Muscle of leg (tissue), 11 donors: ENCODE data around the gene GIMAP8. TPM values are rescaled to one million over a fixed set of nuclear protein-coding genes. Genes with fewer than 3 reads are reported as not detected.
"Not testable (repeated sequence)": the region's sequence is repeated elsewhere in the genome, so short reads cannot be mapped to it uniquely, and the experiment has no call there.

Experiments used
- DNase-seq: peaks from one replicate; pipeline ENCODE4 v3.0.0; 2013
- H3K27ac ChIP-seq: one replicate; pipeline ENCODE4 v1.5.1; 2013; ENCODE audit warnings: mild to moderate bottlenecking, low read length, control low read depth
- H3K27me3 ChIP-seq: one replicate; pipeline ENCODE4 v1.6.1; 2013; ENCODE audit warnings: low read length; ENCODE audit not compliant: control insufficient read depth, insufficient read depth
- H3K36me3 ChIP-seq: one replicate; pipeline ENCODE4 v1.6.1; 2013; ENCODE audit warnings: low read length; ENCODE audit not compliant: control insufficient read depth, insufficient read depth
- H3K4me1 ChIP-seq: one replicate; pipeline ENCODE4 v1.6.1; 2013; ENCODE audit warnings: low read length; ENCODE audit not compliant: control insufficient read depth, insufficient read depth
- H3K4me3 ChIP-seq: one replicate; pipeline ENCODE4 v1.5.1; 2013; ENCODE audit warnings: low read length, control low read depth
- H3K9me3 ChIP-seq: replicated peaks from 2 replicates; pipeline ENCODE4 v1.6.1; 2013; ENCODE audit warnings: low read depth, low read length; ENCODE audit not compliant: control insufficient read depth
- WGBS: methylation state at CpG from one replicate; pipeline ENCODE4 v1.1.5; 2013; ENCODE audit warnings: missing lambda C conversion rate; ENCODE audit not compliant: insufficient coverage; 5-methylcytosine and 5-hydroxymethylcytosine counted together
- polyA plus RNA-seq, 8 donors: library from polyadenylated mRNA; unstranded; fragments of 120-200 nt; gene quantifications; one replicate each; pipeline versions ENCODE4 v1.2.1 to v1.2.3, GENCODE V29; 2013; ENCODE audit warnings: inconsistent platforms in 1 of 8, low replicate concordance in 1 of 8; ENCODE audit not compliant: insufficient read length in 8 of 8, insufficient read depth in 1 of 8
- total RNA-seq: library from RNA; stranded (reverse); fragments of 120-200 nt; gene quantifications from one replicate; pipeline ENCODE4 v1.2.4, GENCODE V29; 2013

Gene GIMAP8
- total and polyA plus RNA-seq, 9 donors, result 4.9 to 7.9 (median 7.0) TPM

DNA sequence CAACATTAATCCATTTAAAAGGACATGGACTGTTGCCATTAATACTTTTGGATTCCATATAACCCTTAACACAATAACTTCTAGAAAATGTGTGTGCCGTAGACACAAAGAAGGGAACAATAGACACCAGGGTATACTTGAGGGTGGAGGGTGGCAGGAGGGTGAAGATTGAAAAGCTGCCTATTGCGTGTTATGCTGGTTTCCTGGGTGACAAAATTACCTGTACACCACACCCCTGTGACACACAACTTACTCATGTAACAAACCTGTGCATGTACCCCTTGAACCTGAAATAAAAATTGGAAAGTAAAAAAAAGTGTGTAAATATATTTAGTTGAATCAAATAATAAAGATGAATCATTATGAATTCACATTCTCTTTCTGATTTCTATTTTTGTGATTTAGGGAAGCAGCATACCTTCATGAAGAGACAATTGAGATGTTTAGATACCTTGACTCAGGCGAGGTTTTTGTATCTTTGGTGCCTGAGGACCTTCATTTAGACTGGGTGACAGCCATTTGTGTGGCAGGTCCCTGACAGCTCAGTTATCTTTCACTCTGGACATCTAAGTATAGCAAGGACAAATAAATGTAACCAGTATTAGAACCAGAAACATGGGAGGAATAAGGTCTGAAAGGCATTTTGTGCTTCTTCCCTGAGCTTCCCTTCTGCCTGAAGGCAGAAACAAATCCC lies 28.7 kb downstream of the GIMAP8 start:
- no peaks in the 10 kb centered on the region for H3K4me1 ChIP-seq

GRCh38 chr7:150481186-150481920 lies 30.9 kb downstream of the GIMAP8 start:
- no peaks in the 10 kb centered on the region for H3K9me3 ChIP-seq
- no peaks in the 10 kb centered on the region for H3K4me1 ChIP-seq
- H3K27me3 ChIP-seq, result no peaks in the 10 kb centered on the region
- no peaks in the 10 kb centered on the region for H3K36me3 ChIP-seq
- 40% methylated on average over 4 of the region's 9 CpGs for WGBS
- peak; percentile 54 for DNase-seq
- H3K4me3 ChIP-seq, result no peak overlapping the region
- peak overlapping the region; percentile 53 for H3K27ac ChIP-seq

More for the DNA sequence above, 28.7 kb downstream of the GIMAP8 start:
- H3K36me3 ChIP-seq, result no peaks in the 10 kb centered on the region
- no peaks in the 10 kb centered on the region for H3K9me3 ChIP-seq
- no peak overlapping the region for H3K4me3 ChIP-seq
- no peak overlapping the region for H3K27ac ChIP-seq
- no peak for DNase-seq
- no peaks in the 10 kb centered on the region for H3K27me3 ChIP-seq
- 80% methylated on average over 1 of the region's 3 CpGs for WGBS

GRCh38 chr7:150481922-150482321 lies 31.5 kb downstream of the GIMAP8 start:
- H3K36me3 ChIP-seq, result no peaks in the 10 kb centered on the region
- no peak overlapping the region for H3K4me3 ChIP-seq
- no peaks in the 10 kb centered on the region for H3K9me3 ChIP-seq
- H3K4me1 ChIP-seq, result no peaks in the 10 kb centered on the region
- DNase-seq, result no peak
- H3K27me3 ChIP-seq, result no peaks in the 10 kb centered on the region
- 76% methylated on average over 3 of the region's 4 CpGs for WGBS
- peak overlapping the region; percentile 15 for H3K27ac ChIP-seq

- H3K27me3 ChIP-seq, H3K4me1 ChIP-seq, H3K9me3 ChIP-seq, H3K4me3 ChIP-seq, H3K36me3 ChIP-seq: not testable (repeated sequence)
- DNase-seq, result peak; percentile 54
- peak overlapping the region; percentile 51 for H3K27ac ChIP-seq
- no CpG with 5 or more reads among the region's 2 CpGs for WGBS
Measured at GRCh38 chr7:150483514-150483913, 33.1 kb downstream of the GIMAP8 start.

DNA sequence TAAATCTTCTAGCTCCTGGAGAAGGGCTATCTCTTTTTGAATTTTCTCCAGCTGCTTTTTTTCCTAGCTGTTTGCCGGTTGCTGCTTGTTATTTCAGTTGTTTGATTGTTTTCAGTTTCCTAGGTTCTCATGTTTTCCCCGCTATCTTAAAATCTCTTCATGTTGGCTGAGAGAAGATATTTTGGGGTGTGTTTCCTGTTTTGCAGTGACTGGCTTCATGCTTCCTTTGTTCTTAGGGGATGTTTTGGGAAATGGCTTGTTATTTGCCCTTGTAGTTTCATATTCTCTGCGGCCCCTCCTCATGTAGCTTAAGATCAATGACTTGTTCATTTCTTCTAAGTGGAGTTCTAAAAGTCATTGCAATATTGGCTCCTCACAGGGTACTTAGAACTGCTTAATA lies 33.6 kb downstream of the GIMAP8 start:
- not testable (repeated sequence) for H3K9me3 ChIP-seq, H3K27me3 ChIP-seq, H3K36me3 ChIP-seq, H3K4me1 ChIP-seq, H3K4me3 ChIP-seq
- peak; percentile 20 for DNase-seq
- H3K27ac ChIP-seq, result peak overlapping the region; percentile 2
- WGBS, result no CpG with 5 or more reads among the region's 3 CpGs

DNA sequence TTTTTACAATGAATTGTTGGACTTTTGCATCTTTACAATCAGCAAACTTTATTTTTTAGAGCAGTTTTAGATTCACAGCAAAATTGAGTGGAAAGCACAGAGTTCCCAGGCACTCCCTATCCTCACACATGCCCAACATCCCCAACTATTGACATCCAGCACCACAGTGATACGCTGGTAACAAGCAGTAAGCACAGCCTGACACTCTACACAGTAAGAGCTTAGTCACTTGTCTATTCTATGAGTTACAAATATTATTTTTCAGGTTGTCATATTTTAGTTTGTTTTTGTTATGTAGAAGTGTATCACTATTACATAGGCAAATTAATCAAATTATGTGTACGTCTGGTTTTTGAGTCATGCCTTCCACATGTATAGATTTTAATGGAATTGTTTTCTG lies 37.2 kb downstream of the GIMAP8 start:
- Histone ChIP-seq H3K4me1 (no peaks in the 10 kb centered on the region), H3K27ac (no peak overlapping the region), H3K27me3 (no peaks in the 10 kb centered on the region), H3K4me3 (no peak overlapping the region), H3K36me3 (no peaks in the 10 kb centered on the region), H3K9me3 (no peaks in the 10 kb centered on the region)
- DNase-seq, result no peak
- no CpG with 5 or more reads among the region's 2 CpGs for WGBS

- H3K36me3 ChIP-seq, result no peaks in the 10 kb centered on the region
- no peak overlapping the region for H3K4me3 ChIP-seq
- no CpG with 5 or more reads among the region's 1 CpG for WGBS
- no peaks in the 10 kb centered on the region for H3K4me1 ChIP-seq
- H3K9me3 ChIP-seq, result no peaks in the 10 kb centered on the region
- no peaks in the 10 kb centered on the region for H3K27me3 ChIP-seq
- no peak overlapping the region for H3K27ac ChIP-seq
- peak; percentile 42 for DNase-seq
Measured at GRCh38 chr7:150489782-150490181, 39.4 kb downstream of the GIMAP8 start.

- H3K27ac ChIP-seq, H3K36me3 ChIP-seq, H3K27me3 ChIP-seq, H3K4me3 ChIP-seq, H3K4me1 ChIP-seq, H3K9me3 ChIP-seq, DNase-seq: not testable (repeated sequence)
- WGBS, result no CpG with 5 or more reads among the region's 3 CpGs
Measured at GRCh38 chr7:150493442-150493841, 43.0 kb downstream of the GIMAP8 start.

DNA sequence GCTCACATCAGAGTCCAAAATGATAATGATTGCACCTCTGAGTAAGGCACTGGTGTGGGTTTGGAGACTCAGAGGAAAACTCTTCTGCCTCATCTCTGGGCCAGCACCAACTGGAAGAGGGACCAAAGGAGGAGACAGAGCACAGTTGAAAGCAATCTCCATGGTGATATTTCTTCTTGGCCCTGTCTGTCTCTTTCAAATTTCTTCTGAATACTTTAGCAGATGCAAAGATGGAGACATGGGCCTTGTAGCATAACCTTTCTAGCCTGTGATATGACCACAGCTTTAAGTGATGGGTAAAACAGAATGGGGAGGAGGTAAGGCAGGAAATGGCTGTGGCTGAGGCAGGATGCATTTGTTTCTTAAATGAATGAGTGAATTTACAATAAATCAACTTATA lies 52.1 kb downstream of the GIMAP8 start:
- no peak overlapping the region for H3K4me3 ChIP-seq
- H3K27ac ChIP-seq, result peak overlapping the region; percentile 53
- H3K4me1 ChIP-seq, result peaks cover 3% of the 10 kb centered on the region
- H3K9me3 ChIP-seq, result peaks cover 2% of the 10 kb centered on the region
- peak; percentile 36 for DNase-seq
- no peaks in the 10 kb centered on the region for H3K36me3 ChIP-seq
- no peaks in the 10 kb centered on the region for H3K27me3 ChIP-seq

DNA sequence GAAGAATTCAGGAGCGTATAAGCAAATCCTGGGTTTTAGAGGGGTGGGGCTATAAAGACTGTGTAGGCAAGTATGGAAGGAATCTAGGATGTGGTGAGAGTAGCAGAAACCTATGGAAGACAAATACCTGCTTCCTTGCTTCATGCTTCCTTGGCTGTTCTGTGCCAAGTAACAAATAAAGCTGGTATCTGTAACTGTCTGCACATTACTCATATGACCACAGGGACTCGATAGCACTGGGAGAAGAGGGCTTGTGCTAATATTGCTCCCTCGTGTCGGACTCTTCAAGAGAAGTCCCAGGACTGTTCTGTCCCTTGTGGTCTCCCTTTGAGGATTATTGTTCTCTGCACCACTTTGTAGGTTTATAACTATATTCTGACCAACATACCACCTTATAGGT lies 52.7 kb downstream of the GIMAP8 start:
- no peaks in the 10 kb centered on the region for H3K27me3 ChIP-seq
- WGBS, result 80% methylated on average over 1 of the region's 4 CpGs
- H3K4me3 ChIP-seq, result no peak overlapping the region
- peaks cover 3% of the 10 kb centered on the region for H3K4me1 ChIP-seq
- peaks cover 2% of the 10 kb centered on the region for H3K9me3 ChIP-seq
- H3K36me3 ChIP-seq, result no peaks in the 10 kb centered on the region
- H3K27ac ChIP-seq, result peak overlapping the region; percentile 66
- DNase-seq, result no peak
